GM12878 (cell line): Measurements from ENCODE around the gene ELMO2. TPM values are rescaled to one million over a fixed set of nuclear protein-coding genes. Genes with fewer than 3 reads are reported as not detected.

Experiments
- ATAC-seq: fragments of 200-7000 bp; cut with Tn5 transposase; 3 replicates; pipeline ENCODE4 v1.9.1; 2020; ENCODE audit warnings: mild to moderate bottlenecking, moderate library complexity
- BruUV-seq: library from RNA; stranded (reverse); fragments of 400-500 nt; replicated peaks from 2 replicates; lab custom pipeline; 2021; lab: Mats Ljungman, UMichigan
- CTCF ChIA-PET: fragments of 300-600 bp; sonication (Branson Sonifier 250); formaldehyde crosslinking; extraction: SDS; loops from one replicate; lab custom pipeline; 2021; ENCODE audit warnings: inconsistent platforms; lab: Yijun Ruan, JAX
- POLR2A ChIA-PET: fragments of 350-600 bp; formaldehyde crosslinking; extraction: SDS; loops from one replicate; lab custom pipeline; 2021; ENCODE audit warnings: inconsistent platforms; lab: Charles Lee
- RAD21 ChIA-PET: fragments of 300-600 bp; sonication (Branson Sonifier 250); formaldehyde crosslinking; loops from one replicate; lab custom pipeline; 2023; ENCODE audit warnings: antibody characterized with exemption; ENCODE audit not compliant: unreplicated experiment; lab: Charles Lee
- SMC1A ChIA-PET: fragments of 300-600 bp; sonication (Branson Sonifier 250); formaldehyde crosslinking; loops from one replicate; lab custom pipeline; 2023; ENCODE audit not compliant: unreplicated experiment, uncharacterized antibody; lab: Charles Lee
- DNase-seq: peaks from one replicate; pipeline ENCODE4 v3.0.0-alpha.2; 2011; ENCODE audit warnings: low read depth, low spot score
- FAIRE-seq: peaks from 3 replicates; lab custom pipeline; 2011; peaks lifted over from hg19 to GRCh38; lab: Jason Lieb, UNC
- H2AFZ ChIP-seq: 2 replicates; pipeline ENCODE4 v1.6.0; 2011; ENCODE audit warnings: low read depth, low read length, control low read depth; ENCODE audit not compliant: control insufficient read depth
- H3K27ac ChIP-seq: 2 replicates; pipeline ENCODE4 v1.5.1; 2011; ENCODE audit warnings: control low read depth; ENCODE audit not compliant: control insufficient read depth, insufficient read depth
- H3K27me3 ChIP-seq, 2 experiments: replicated peaks in 1 of 2; 2 replicates each; pipeline versions ENCODE4 v1.6.0 to v1.6.1; 2011; ENCODE audit warnings: low read length in 1 of 2; ENCODE audit not compliant: control insufficient read depth in 2 of 2, insufficient read depth in 2 of 2
- H3K36me3 ChIP-seq, 2 experiments: 2 replicates each; pipeline ENCODE4 v1.5.1; 2011; ENCODE audit warnings: low read length in 1 of 2; ENCODE audit not compliant: control insufficient read depth in 2 of 2, insufficient read depth in 2 of 2
- H3K4me1 ChIP-seq: 2 replicates; pipeline ENCODE4 v1.6.1; 2011; ENCODE audit warnings: mild to moderate bottlenecking, low read length, moderate library complexity, mixed read lengths; ENCODE audit not compliant: control insufficient read depth, insufficient read depth
- H3K4me2 ChIP-seq: 2 replicates; pipeline ENCODE4 v1.6.0; 2011; ENCODE audit warnings: control low read depth; ENCODE audit not compliant: control insufficient read depth, insufficient read depth
- H3K4me3 ChIP-seq: fragments of 200-600 bp; sonication (generic); 2 replicates; pipeline ENCODE4 v1.5.1; 2016
- H3K79me2 ChIP-seq: 2 replicates; pipeline ENCODE4 v1.6.0; 2011; ENCODE audit warnings: low read length; ENCODE audit not compliant: control insufficient read depth, insufficient read depth
- H3K9ac ChIP-seq: 2 replicates; pipeline ENCODE4 v1.8.0; 2011; ENCODE audit warnings: low read length, control low read depth, mixed read lengths; ENCODE audit not compliant: control insufficient read depth, insufficient read depth
- H3K9me3 ChIP-seq: replicated peaks from 3 replicates; pipeline ENCODE4 v1.5.1; 2011; ENCODE audit warnings: mild to moderate bottlenecking, low read length; ENCODE audit not compliant: control insufficient read depth, insufficient read depth
- H4K20me1 ChIP-seq: 2 replicates; pipeline ENCODE4 v1.6.0; 2011; ENCODE audit not compliant: control insufficient read depth, insufficient read depth
- CHD4 ChIP-seq: fragments of 200-600 bp; sonication (generic); IDR thresholded peaks from 2 replicates; pipeline ENCODE4 v1.6.1; 2016; ENCODE audit warnings: mild to moderate bottlenecking
- EED ChIP-seq: sonication (generic); IDR thresholded peaks from 2 replicates; pipeline ENCODE4 v1.6.1; 2016; ENCODE audit warnings: antibody characterized with exemption, low read depth
- NR2C2 ChIP-seq: IDR thresholded peaks from 2 replicates; pipeline ENCODE4 v1.6.1; 2011; ENCODE audit warnings: borderline replicate concordance, low read depth; ENCODE audit not compliant: control insufficient read depth, insufficient read length
- POLR2A ChIP-seq: IDR thresholded peaks from 2 replicates; pipeline ENCODE4 v1.6.1; 2011; ENCODE audit warnings: low read depth, mild to moderate bottlenecking, low read length
- STAT1 ChIP-seq: fragments of 450-650 bp; conservative IDR thresholded peaks from 2 replicates; pipeline ENCODE4 v1.6.1; 2014; ENCODE audit warnings: antibody characterized with exemption, mild to moderate bottlenecking
- ZBTB33 ChIP-seq: fragments of 450-650 bp; IDR thresholded peaks from 2 replicates; pipeline ENCODE4 v1.6.1; 2017; ENCODE audit warnings: mild to moderate bottlenecking
- WGBS: methylation state at CpG from one replicate; pipeline ENCODE4 v1.1.6; 2016; ENCODE audit warnings: low lambda C conversion rate; ENCODE audit not compliant: insufficient replicate concordance, insufficient coverage; ENCODE audit errors: missing lambda C conversion rate; 5-methylcytosine and 5-hydroxymethylcytosine counted together
- in situ Hi-C: fragments of 300-500 bp; cut with MboI; formaldehyde crosslinking; loops from 9 replicates; pipeline ENCODE4 v1.14.3; 2018; ENCODE audit warnings: mixed read lengths
- intact Hi-C: fragments of 100-400 bp; cut with micrococcal nuclease; formaldehyde crosslinking; loops from one replicate; pipeline ENCODE4 v1.14.2; 2022; ENCODE audit not compliant: unreplicated experiment
- polyA plus RNA-seq, 11 experiments: library from polyadenylated mRNA; depleted of rRNA in 4 of 11; unstranded in 6 of 11; stranded (reverse) in 5 of 11; fragments of >200 nt; fragmentation: Nextera tagmentation in 4 of 11; fragmentation: Illumina TruSeq in 1 of 11; extraction: Ambion mirVana in 4 of 11; extraction: Trizol in 1 of 11; gene quantifications; 1 replicate in 1 of 11; 2 replicates in 10 of 11; pipeline versions ENCODE4 v1.2.1 to v1.2.3, GENCODE V29; 2011 to 2016; ENCODE audit warnings: inconsistent platforms in 2 of 11, missing spikeins in 2 of 11, low read depth in 1 of 11
- total RNA-seq, 4 experiments: library from RNA; depleted of rRNA in 3 of 4; stranded (reverse); fragments of >200 nt in 3 of 4; fragmentation: Illumina TruSeq in 1 of 4; extraction: Trizol in 1 of 4; gene quantifications; 2 replicates each; pipeline versions ENCODE4 v1.2.1 to v1.2.3, GENCODE V29; 2013 to 2021

Gene ELMO2
- total and polyA plus RNA-seq, 10 of the 15 experiments (the other 5 are each of a cell fraction or from before 2014, with no cell fraction given): 14.2 to 40.2 (median 37.6) TPM

- Histone ChIP-seq H3K9me3 (no peaks in the 10 kb centered on the region), H3K27me3 (no peaks in the 10 kb centered on the region), H3K79me2 (no peaks in the 10 kb centered on the region; the same call in 1 of the 2 replicates), H3K4me2 (no peak overlapping the region), H3K36me3 (peaks cover 4 to 6% of the 10 kb centered on the region in 2 experiments; a peak in 2 of 4 replicates), H3K27ac (no peak overlapping the region), H3K4me3 (no peak overlapping the region), H3K9ac (no peak overlapping the region), H4K20me1 (no peaks in the 10 kb centered on the region), H2AFZ (no peak overlapping the region), H3K4me1 (peaks cover 39% of the 10 kb centered on the region)
- TF ChIP-seq POLR2A: no peak
- TF ChIP-seq CHD4: no peak
- TF ChIP-seq EED: peak; percentile 76
- TF ChIP-seq ZBTB33: no peak
- no peak for TF ChIP-seq STAT1
- TF ChIP-seq NR2C2: no peak
- SMC1A ChIA-PET: no interaction called here
- DNase-seq (no peak), FAIRE-seq (no peak), ATAC-seq (no peak)
- POLR2A ChIA-PET: interaction anchor here (1.6 kb wide), 1 partner anchor 9 kb away, joined by 5 read pairs; no protein-coding TSS in a partner anchor
- BruUV-seq: no TSS peak
- RAD21 ChIA-PET: no interaction called here
- intact Hi-C loops: no loop called here
- in situ Hi-C loops: loop anchor here (25.0 kb wide), 1 partner anchor 540 kb away; the partner anchor contains the start of gene UBE2C
- CTCF ChIA-PET: no interaction called here
- 93% methylated on average over 18 of the region's 18 CpGs for WGBS
These were observed 54.0 kb downstream of the ELMO2 start for GRCh38 chr20:46352370-46352938.
